Effector CD4-positive, alpha-beta T cell (primary cell): Measurements from ENCODE around the gene FSTL4.

Experiments
- DNase-seq: peaks from one replicate; pipeline ENCODE4 v3.0.0-alpha.2; 2020

Gene FSTL4

DNA sequence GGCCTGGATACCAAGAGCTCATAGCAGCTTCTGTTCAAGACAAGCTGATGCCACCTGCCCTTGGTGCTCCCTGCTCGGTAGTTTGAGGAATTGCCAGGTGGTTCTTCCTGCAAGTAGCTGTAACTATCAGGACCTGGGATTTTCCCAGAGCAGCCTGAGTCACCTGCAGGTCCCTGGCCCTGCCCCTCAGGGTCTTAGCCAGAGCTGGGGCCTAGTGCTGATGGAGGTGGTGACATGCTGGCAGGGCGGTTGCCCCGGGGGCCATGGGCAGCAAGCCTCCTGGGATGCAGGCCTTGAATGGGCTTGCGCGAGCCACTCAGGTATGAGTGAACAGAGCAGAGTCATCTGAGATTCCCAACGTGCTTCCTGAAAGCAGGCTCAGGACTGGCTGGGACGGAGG lies 298.3 kb downstream of the FSTL4 start:
- no peak for DNase-seq

DNA sequence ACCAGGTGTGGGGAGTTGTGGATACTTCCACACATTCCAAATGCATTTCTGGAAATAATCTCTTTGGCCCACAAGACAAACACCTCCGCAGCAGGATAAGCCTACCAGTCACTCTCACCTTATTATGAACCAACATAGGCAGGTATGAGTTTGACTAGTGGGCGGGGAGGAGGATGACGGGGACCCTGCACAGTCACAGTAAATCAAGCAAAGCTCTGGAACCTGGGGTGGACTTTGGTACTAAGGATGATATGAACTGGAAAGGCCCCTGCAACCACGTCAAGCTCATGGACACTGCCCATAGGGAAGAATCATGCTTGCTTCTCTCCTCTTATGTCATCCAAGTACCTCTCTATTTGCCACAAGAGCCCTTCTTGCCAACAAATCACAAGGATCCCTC lies 301.2 kb downstream of the FSTL4 start:
- no peak for DNase-seq

DNA sequence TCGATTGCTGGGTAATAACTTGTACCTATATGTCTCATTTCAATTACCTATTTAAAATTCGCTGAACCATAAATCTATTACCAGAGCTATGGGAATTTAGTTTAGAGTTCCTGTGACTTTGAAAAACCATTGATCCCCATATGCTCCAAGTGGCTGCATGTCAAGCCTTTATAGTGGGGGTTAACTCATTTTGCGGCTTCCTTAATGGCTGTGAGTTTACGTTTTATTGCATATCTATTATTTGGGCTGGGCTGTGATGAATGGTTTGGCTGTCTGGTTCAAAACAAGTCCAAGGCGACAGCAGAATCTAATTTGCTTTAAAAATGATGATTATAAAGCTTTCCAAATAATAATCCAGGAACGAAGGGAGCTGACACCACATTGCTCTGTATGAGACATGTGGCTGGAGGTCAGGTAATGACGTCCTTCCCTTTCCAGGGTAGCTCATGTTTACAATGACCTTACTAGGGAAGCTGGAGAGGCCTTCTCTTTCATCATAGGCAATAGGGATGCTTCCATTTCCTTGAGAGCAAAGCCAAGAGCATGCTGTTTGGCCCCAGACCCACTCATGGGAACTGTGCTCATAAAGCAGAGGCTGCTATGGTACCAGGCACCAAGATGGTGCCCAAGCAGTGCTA lies 302.2 kb downstream of the FSTL4 start:
- DNase-seq, result no peak

GRCh38 chr5:133309166-133309795 lies 303.1 kb downstream of the FSTL4 start:
- no peak for DNase-seq

DNA sequence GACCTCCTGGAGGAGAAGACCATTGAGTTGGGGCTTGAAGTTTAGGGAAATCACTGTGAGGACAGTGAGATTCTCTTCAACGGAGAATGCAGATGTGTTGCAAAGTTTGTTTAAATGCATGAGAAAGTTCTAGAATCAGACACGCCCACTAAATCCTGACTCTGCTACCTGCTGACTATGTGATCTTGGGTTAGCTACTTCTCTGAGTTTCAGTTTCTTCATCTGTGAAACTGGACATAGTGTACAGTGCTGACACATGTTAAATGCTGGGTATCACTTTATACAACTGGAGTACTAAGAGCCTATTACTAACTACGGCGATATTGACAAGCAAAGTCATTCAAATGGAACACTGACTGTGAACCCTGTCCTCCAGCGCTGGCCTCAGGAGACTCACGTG lies 305.1 kb downstream of the FSTL4 start:
- DNase-seq, result no peak

DNA sequence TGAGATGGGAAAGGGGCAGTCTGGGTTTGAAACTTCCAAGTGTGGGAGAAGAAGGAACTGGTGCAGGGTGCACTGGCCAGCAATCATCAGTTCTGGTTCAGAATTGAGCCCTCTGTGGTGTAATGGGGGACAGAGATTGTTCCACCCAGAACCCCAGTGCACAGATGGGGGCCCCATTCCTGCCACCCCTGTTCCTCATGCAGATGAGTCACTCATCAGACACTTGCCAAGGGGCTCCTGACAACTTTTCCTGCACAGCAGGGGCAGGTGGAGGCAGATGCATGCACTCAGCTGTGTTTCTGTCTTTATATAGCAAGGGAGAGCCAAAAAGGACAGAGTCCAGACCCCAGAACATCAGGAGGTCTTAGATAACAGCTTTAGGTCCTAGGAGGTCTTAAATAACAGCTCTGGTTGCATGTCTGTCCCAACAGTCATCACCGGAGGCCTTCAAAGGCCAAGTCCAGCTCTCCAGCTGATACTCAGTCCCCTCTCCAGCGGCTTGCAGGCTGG lies 307.6 kb downstream of the FSTL4 start:
- DNase-seq, result no peak

GRCh38 chr5:133304178-133304577 lies 308.2 kb downstream of the FSTL4 start:
- DNase-seq, result no peak

DNA sequence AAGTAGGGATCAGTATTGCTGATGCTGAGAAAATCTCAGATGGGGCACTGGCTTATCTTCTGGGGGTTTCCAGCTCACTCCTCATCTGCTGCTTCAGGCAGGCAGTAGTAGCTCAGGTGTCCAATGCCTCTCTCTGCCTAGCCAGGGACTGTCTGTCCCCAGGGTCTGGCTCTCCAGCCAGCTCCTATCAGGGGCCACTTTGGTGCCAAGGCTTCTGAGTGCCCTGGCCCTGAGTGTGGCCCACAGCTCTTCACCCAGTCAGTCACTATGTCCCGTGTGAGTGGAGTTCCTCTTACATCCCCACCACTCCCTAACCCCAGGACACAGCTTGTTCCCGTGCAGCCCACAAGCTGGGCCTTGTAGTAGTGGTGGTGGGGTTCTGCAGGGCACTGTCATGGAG lies 309.0 kb downstream of the FSTL4 start:
- DNase-seq, result no peak

DNA sequence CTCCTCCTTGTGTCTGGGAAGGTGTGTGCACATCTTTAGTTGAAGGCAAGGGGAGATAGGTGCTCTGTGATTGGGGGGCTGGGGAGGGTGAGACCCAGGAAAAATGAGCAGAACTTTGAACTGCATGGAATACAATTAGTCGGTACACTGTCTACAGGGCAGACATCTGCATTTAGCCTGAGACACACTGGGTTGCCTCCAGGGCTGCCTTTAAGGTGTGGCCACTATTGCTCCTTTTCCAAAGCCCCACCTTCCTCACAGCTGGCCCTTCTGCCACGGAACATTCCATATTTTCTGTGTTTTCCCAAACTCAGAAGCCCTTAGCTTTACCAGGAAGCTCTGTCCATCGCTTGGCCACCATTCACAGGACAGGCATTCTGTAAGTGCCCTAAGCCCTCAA lies 312.6 kb downstream of the FSTL4 start:
- DNase-seq, result no peak

DNA sequence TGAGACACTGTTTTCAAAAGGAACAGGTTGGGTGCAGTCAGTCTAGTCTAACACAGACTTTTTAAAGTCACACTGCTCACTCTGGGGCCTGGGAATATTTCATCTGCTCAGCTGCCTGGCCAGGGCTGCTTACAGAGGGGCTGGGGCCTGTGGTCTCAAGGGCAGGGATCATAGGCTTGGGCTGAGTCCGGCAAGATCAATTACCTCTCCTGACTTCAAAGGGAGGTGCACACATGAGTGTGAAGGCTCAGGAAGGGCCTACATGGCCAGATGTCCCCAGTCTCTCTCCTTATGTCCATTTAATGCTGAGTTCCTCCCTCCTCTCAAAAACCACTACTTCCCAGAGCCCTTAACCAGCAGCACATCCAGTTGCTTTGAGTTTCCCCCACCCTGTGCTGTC lies 313.3 kb downstream of the FSTL4 start:
- no peak for DNase-seq

DNA sequence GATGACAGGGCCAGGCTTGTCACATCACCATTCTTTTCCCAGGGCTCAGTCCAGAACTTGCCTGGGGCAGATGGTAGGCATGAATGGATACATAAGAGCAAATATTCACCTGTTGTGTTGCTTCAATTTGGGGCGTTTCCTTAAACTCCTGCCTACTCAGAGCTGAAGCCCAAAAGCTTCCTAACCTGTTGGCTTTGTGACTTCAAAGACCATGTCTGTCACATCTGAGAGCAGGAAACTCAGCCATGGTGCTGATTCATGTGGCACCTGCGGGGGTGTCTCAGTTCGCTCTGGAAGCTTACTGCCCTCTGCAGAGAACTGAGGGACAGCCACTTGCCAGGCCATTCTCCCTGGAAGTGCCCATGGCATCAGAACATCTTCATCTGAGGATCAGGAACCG lies 313.9 kb downstream of the FSTL4 start:
- no peak for DNase-seq

GRCh38 chr5:133297293-133297692 lies 315.0 kb downstream of the FSTL4 start:
- no peak for DNase-seq

GRCh38 chr5:133296624-133297023 lies 315.7 kb downstream of the FSTL4 start:
- no peak for DNase-seq

- DNase-seq, result no peak
These were observed 316.8 kb downstream of the FSTL4 start for GRCh38 chr5:133295520-133295919.

GRCh38 chr5:133294380-133294779 lies 318.0 kb downstream of the FSTL4 start:
- DNase-seq, result no peak

GRCh38 chr5:133293960-133294359 lies 318.4 kb downstream of the FSTL4 start:
- DNase-seq, result no peak

- no peak for DNase-seq
These were observed 320.0 kb downstream of the FSTL4 start for GRCh38 chr5:133292300-133292699.

DNA sequence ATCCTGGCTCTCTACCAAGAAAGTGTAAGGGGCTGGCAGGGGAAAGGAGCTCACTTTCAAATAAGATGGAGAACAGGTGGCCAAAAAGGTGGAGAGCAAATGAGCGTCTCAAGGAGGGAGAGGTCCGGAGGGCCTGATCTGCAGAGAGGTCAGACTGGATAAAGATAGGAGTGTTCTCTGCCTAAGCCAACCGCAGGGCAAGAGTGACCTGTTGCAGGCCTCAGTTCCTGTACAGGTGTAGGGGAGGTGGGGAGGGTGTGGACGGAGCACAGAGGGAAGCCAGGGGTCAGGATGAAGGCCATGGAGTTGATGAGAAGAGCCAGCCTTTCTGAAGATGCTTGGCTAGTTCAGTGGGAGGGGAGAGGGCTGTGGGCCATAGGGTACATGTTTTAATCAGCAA lies 320.8 kb downstream of the FSTL4 start:
- DNase-seq, result no peak

DNA sequence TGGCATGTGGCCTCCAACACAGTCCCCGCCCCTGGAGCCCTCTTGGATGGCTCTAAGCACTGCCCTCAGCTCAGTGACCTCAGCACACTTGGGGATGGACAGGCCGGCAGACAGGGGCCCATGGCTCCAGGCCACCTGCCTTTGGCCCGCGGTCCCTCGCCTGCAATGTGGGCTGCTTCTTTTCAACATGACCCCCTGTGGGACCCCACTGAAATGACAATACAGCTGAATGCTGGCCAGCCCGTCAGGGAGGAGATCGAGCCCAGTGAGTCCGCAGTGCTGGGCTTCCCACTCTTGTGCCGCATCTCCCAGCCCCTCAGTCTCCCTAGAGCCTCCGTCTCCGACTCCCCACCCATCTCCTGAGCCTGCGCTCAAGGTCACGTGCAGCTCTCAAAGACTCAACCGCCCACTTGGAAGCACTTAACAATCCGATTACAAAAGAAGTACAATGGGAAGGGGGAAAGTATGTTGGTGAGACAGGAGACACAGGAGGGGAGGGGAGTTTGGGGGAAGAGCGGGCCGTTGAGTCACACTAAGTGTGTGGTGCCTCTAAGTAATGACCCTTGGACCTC lies 321.6 kb downstream of the FSTL4 start:
- no peak for DNase-seq

- no peak for DNase-seq
These were observed 322.5 kb downstream of the FSTL4 start for GRCh38 chr5:133289686-133290367.

DNA sequence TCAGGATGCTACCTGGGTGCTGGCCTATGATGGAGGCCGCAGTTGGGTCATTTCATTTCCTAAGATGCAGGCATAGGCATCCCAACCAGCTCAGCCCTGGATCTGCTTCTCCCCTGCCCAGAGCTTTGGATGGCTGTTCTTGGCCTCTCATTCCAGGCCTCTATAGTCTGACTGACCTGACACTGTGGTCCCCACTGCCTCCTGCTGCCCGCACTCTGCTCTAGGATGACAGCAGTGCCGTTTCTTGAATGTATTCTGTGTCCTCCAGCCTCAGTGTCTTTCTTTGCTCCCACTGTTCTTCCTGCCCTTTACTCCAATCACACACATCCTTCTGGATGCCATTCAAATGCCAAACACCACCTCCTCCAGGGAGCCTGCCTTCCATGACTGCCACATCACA lies 324.8 kb downstream of the FSTL4 start:
- no peak for DNase-seq

GRCh38 chr5:133286483-133286882 lies 325.9 kb downstream of the FSTL4 start:
- DNase-seq, result no peak

DNA sequence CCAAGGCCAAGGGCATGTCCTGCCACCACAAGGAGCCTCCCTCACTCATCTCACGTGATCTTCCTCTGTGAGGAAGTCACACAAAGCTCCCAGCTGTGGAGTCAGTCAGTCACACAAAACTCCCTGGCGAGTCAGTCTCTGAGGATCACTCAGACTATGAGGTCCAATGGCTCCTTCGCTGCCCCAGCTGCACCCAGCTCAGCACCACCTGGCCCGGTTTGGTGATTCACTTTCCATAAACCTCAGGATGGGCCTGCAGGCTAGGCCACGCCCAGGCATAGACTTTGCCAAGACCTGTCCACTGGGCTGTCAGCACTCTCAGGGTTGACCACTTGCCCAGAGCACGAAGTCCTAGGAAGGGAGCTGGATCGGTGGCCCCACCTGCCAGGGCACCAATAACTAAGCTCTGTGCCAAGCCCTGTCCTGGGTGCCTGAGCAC lies 326.7 kb downstream of the FSTL4 start:
- DNase-seq, result no peak

GRCh38 chr5:133284306-133284705 lies 328.0 kb downstream of the FSTL4 start:
- DNase-seq, result no peak
